Right atrium auricular region (tissue), 2 donors: ENCODE data around the gene SCAP. TPM values are rescaled to one million over a fixed set of nuclear protein-coding genes. Genes with fewer than 3 reads are reported as not detected.
"Not testable (repeated sequence)": the region's sequence is repeated elsewhere in the genome, so short reads cannot be mapped to it uniquely, and the experiment has no call there.

ENCODE experiments used
- DNase-seq: peaks from one replicate; pipeline ENCODE4 v3.0.0-alpha.2; 2019; ENCODE audit warnings: low spot score
- H3K27ac ChIP-seq, 2 donors: fragments of 200-600 bp; sonication (generic); 1 replicate in 1 of 2; 2 replicates in 1 of 2; pipeline ENCODE4 v1.5.1; 2016 to 2019
- H3K27me3 ChIP-seq, 2 donors: fragments of 200-600 bp; sonication (generic); one replicate each; pipeline versions ENCODE4 v1.5.1 to v1.6.0; 2017 to 2019
- H3K36me3 ChIP-seq: fragments of 200-600 bp; sonication (generic); one replicate; pipeline ENCODE4 v1.5.1; 2016
- H3K4me1 ChIP-seq, 2 donors: fragments of 200-600 bp; sonication (generic); one replicate each; pipeline versions ENCODE4 v1.5.1 to v1.6.0; 2017 to 2019
- H3K4me3 ChIP-seq, 2 donors: fragments of 200-600 bp; sonication (generic); 1 replicate in 1 of 2; 2 replicates in 1 of 2; pipeline ENCODE4 v1.5.1; 2017 to 2019; ENCODE audit warnings: mild to moderate bottlenecking in 1 of 2, moderate library complexity in 1 of 2
- H3K9me3 ChIP-seq, 2 donors: fragments of 200-600 bp; sonication (generic); one replicate each; pipeline ENCODE4 v1.5.1; 2019
- total RNA-seq, 2 donors: library from RNA; depleted of rRNA; stranded (reverse); fragments of >200 nt; gene quantifications; one replicate each; pipeline ENCODE4 v1.1.0, GENCODE V29; 2016
- TF ChIP-seq, protein P1 (sequence below), 2 donors: fragments of 200-600 bp; sonication (generic); IDR thresholded peaks; one replicate each; pipeline ENCODE4 v1.5.1; 2019; ENCODE audit warnings: antibody characterized with exemption in 2 of 2

SCAP gene
- total RNA-seq, 2 donors from 2014 or later: 46.5 to 57.3 TPM

DNA sequence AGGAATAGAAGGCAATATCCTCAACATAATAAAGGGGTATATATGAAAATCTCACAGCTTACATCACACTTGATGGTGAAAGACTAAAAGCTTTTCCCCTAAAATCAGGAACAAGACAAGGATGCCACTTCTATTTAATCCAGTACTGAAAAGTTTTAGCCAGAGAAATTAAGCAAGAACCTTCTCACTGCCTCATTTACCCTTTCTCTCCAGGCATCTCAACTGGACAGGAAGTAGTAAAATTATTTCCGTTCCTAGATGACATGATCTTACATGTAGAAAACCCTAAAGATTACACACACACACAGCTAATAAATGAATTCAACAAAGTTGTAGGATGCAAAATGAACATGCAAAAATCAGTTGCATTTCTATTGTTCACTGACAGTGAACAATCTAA is 11.2 kb downstream of the SCAP start:
- TF ChIP-seq, protein P1, sequence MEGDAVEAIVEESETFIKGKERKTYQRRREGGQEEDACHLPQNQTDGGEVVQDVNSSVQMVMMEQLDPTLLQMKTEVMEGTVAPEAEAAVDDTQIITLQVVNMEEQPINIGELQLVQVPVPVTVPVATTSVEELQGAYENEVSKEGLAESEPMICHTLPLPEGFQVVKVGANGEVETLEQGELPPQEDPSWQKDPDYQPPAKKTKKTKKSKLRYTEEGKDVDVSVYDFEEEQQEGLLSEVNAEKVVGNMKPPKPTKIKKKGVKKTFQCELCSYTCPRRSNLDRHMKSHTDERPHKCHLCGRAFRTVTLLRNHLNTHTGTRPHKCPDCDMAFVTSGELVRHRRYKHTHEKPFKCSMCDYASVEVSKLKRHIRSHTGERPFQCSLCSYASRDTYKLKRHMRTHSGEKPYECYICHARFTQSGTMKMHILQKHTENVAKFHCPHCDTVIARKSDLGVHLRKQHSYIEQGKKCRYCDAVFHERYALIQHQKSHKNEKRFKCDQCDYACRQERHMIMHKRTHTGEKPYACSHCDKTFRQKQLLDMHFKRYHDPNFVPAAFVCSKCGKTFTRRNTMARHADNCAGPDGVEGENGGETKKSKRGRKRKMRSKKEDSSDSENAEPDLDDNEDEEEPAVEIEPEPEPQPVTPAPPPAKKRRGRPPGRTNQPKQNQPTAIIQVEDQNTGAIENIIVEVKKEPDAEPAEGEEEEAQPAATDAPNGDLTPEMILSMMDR (IDR thresholded peaks at IDR 0.05): no peak
- Histone ChIP-seq H3K9me3 (no peaks in the 10 kb centered on the region), H3K27ac (no peak overlapping the region), H3K27me3 (no peaks in the 10 kb centered on the region), H3K36me3 (no peaks in the 10 kb centered on the region), H3K4me3 (no peak overlapping the region), H3K4me1 (peaks cover 0 to 7% of the 10 kb centered on the region in 2 donors)
- no peak for DNase-seq

DNA sequence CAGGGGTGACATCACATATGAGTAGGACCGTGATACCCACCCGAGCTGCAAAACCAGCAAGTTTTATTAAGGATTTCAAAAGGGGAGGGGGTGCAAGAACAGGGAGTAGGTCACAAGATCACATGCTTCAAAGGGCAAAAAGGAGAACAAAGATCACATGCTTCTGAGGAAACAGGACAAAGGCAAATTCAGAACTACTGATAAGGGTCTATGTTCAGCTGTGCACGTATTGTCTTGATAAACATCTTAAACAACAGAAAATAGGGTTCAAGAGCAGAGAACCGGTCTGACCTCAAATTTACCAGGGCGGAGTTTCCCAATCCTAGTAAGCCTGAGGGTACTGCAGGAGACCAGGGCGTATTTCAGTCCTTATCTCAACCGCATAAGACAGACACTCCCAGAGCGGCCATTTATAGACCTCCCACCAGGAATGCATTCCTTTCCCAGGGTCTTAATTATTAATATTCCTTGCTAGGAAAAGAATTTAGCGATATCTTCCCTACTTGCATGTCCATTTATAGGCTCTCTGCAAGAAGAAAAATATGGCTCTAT is 16.1 kb downstream of the SCAP start:
- not testable (repeated sequence) for H3K27ac ChIP-seq, DNase-seq, H3K27me3 ChIP-seq, H3K4me1 ChIP-seq, H3K4me3 ChIP-seq, H3K36me3 ChIP-seq, H3K9me3 ChIP-seq

DNA sequence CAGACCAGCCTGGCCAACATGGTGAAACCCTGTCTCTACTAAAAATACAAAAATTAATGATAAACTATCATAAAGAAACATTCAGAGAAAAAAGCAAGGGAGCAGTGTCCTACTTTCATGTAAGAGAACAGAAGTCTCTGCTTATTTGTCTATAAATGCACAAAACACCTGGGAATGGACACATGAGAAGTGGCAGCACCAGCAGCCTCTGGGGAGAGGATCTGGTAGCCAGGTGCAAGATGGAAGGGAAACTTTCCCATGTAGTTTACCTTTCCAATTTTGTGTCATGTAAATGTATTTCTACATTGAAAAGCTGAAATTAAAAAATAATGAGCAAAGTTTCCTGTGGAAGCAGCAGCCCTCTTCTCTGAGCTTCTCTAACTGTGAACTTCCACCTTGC is 18.8 kb downstream of the SCAP start:
- no peaks in the 10 kb centered on the region for H3K9me3 ChIP-seq
- H3K4me3 ChIP-seq: no peak overlapping the region
- TF ChIP-seq, protein P1 (IDR thresholded peaks at IDR 0.05): no peak
- DNase-seq: no peak
- no peaks in the 10 kb centered on the region for H3K4me1 ChIP-seq
- H3K27ac ChIP-seq: no peak overlapping the region
- no peaks in the 10 kb centered on the region for H3K27me3 ChIP-seq
- no peaks in the 10 kb centered on the region for H3K36me3 ChIP-seq

DNA sequence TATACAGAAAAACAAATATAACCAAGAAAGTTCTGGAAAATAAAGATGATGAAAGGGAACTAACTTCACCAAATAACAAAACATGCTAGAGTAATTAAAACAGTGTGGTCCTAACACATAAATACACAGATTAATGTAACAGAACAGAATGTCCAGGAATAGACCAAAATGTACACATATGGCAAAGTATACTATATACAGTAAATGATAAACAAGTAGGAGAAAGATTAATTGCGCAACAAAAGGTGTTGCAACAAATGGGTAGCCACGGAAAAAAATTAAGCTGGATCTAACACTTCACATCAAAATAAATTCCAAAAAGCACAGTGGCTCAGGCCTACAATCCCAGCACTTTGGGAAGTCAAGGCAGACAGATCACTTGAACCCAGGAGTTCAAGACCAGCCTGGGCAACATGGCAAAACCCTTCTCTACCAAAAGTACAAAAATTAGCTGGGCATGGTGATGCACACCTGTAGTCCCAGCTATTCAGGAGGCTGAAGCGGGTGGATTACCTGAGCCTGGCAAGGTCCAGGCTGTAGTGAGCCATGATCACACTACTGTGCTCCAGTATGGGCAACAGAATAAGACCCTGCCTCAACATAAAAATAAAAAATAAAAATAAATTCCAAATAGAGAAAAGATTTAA is 19.8 kb downstream of the SCAP start:
- no peak overlapping the region for H3K27ac ChIP-seq
- H3K36me3 ChIP-seq: no peaks in the 10 kb centered on the region
- H3K4me3 ChIP-seq: no peak overlapping the region
- no peaks in the 10 kb centered on the region for H3K9me3 ChIP-seq
- no peaks in the 10 kb centered on the region for H3K27me3 ChIP-seq
- no peaks in the 10 kb centered on the region for H3K4me1 ChIP-seq
- TF ChIP-seq, protein P1 (IDR thresholded peaks at IDR 0.05): no peak
- no peak for DNase-seq

DNA sequence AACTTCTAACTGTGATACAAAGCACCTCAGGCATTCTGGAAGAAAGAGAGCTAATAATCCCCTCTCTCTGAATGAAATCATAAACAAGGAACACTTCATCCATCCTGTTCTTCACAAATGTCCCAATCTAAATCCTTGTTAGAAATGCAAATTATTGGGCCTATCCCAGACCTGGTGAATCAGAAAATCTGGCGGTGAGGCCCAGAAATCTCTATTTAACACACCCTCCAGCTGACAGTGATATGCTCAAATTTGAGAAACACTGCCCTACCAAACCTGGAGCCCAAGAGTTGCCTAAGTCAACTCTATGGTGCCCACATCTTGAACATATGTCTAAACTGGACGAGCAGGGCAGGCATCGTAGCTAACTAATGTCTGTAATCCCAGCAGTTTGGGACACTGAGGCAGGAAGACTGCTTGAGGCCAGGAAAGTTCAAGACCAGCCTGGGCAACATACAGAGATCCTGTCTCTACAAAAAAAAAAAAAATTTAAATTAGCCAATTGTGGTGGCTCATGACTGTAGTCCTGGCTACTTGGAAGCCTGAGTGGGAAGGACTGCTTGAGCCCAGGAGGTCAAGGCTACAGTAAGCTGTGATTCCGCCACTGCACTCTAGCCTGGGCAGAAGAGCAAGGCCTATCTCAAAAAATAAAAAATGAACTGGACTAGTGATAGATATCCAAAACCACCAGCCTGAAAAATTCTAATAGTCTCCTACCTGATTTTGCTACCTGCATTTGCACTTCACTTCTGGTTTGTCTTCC is 23.1 kb downstream of the SCAP start:
- no peaks in the 10 kb centered on the region for H3K27me3 ChIP-seq
- H3K27ac ChIP-seq: no peak overlapping the region
- no peak for DNase-seq
- TF ChIP-seq, protein P1 (IDR thresholded peaks at IDR 0.05): no peak
- no peaks in the 10 kb centered on the region for H3K36me3 ChIP-seq
- H3K4me1 ChIP-seq: no peaks in the 10 kb centered on the region
- H3K9me3 ChIP-seq: no peaks in the 10 kb centered on the region
- H3K4me3 ChIP-seq: no peak overlapping the region

DNA sequence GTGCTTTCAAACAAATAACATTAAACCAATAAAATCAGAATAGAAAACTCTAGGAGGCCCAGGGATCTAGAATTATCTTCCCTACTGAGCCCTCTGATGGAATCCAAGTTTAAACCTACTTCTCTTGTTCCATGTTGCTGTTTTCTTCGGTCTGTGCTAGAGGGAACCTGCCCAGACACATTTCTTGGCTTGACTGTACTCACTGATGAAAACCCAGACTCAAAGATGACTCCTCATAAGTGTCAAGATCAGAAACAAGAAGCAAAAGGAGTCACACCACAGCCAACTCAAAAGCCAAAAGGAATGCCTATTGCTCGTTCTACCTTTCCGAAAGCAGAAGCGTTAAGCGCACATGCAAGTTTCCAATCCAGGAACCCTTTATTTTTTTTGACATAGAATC is 31.6 kb downstream of the SCAP start:
- Histone ChIP-seq H3K27me3 (no peaks in the 10 kb centered on the region), H3K4me3 (no peak overlapping the region), H3K4me1 (peaks cover 0 to 21% of the 10 kb centered on the region in 2 donors), H3K9me3 (no peaks in the 10 kb centered on the region), H3K36me3 (peaks cover 17% of the 10 kb centered on the region), H3K27ac (peak overlapping the region; percentile 64 to 80)
- no peak for DNase-seq
- TF ChIP-seq, protein P1 (IDR thresholded peaks at IDR 0.05): no peak
